T1000 (cell line): ENCODE data around the gene PLEK2.
"Not testable (repeated sequence)": the region's sequence is repeated elsewhere in the genome, so short reads cannot be mapped to it uniquely, and the experiment has no call there.

Experiments
- DNase-seq: peaks from one replicate; lab custom pipeline; 2025; ENCODE audit warnings: mixed read lengths; lab: John Stamatoyannopoulos, UW

Gene PLEK2

GRCh38 chr14:67358924-67359774 lies 52.8 kb downstream of the PLEK2 start:
- DNase-seq: no peak

GRCh38 chr14:67357969-67358354 lies 54.0 kb downstream of the PLEK2 start:
- DNase-seq: no peak

GRCh38 chr14:67357186-67357968 lies 54.6 kb downstream of the PLEK2 start:
- no peak for DNase-seq

DNA sequence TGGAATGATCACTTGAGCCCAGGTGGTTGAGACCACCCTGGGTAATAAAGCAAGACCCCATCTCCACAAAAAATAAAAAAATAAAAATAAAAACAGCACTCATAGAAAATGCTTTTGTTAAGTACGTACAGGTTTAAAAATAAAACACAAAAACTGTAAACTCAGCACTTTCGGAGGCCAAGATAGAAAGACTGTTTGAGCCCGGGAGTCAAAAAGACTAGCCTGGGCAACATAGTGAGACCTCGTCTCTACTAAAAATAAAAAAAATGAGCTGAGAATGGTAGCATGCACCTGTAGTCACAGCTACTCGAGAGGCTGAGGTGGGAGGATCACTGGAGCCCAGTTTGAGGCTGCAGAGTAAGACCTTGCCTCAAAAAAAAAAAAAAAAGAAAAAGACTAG lies 59.9 kb downstream of the PLEK2 start:
- no peak for DNase-seq

- no peak for DNase-seq
Measured at GRCh38 chr14:67345583-67345982, 66.4 kb downstream of the PLEK2 start.

DNA sequence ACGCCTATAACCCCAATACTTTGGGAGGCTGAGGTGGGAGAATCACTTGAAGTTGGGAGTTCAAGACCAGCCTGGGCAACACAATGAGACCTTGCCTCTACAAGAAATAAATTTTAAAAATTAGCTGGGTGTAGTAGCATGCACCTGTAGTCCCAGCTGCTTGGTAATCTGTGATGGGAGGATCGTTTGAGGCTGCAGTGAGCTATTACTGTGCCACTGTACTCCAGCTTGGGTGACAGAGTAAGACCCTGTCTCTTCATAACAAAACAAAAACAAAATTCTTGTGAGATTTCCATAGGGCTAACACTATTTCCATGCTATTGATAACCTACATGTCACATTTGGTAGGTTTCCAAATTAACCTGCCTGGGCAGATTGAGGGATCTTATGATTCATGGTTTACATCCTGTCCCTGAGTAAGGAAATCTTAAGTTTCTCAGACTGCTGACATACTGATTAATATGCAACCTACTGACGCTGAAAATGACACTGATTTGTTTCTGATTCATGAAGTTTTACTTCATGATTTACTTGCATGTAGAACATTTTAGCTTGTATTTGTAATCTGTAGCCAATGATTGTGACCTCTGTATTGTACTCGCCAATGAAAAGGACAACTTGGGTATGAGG lies 68.2 kb downstream of the PLEK2 start:
- no peak for DNase-seq

GRCh38 chr14:67341231-67341630 lies 70.7 kb downstream of the PLEK2 start:
- not testable (repeated sequence) for DNase-seq
